OCI-LY1 (cell line): Measurements from ENCODE around the gene NTF3.

Source experiments
- EZH2 ChIP-seq: fragments of 200-600 bp; sonication (generic), shearing (Covaris generic); IDR thresholded peaks from 2 replicates; pipeline ENCODE4 v1.8.0; 2017; ENCODE audit warnings: borderline replicate concordance, mixed run types, mild to moderate bottlenecking, antibody characterized with exemption, low read length, moderate library complexity, mixed read lengths
- TF ChIP-seq, protein P1 (sequence below): fragments of 200-600 bp; sonication (generic), shearing (Covaris generic); IDR thresholded peaks from 2 replicates; pipeline ENCODE4 v1.5.1; 2017; ENCODE audit warnings: mild to moderate bottlenecking, antibody characterized with exemption, low read length, moderate library complexity, mixed read lengths

DNA sequence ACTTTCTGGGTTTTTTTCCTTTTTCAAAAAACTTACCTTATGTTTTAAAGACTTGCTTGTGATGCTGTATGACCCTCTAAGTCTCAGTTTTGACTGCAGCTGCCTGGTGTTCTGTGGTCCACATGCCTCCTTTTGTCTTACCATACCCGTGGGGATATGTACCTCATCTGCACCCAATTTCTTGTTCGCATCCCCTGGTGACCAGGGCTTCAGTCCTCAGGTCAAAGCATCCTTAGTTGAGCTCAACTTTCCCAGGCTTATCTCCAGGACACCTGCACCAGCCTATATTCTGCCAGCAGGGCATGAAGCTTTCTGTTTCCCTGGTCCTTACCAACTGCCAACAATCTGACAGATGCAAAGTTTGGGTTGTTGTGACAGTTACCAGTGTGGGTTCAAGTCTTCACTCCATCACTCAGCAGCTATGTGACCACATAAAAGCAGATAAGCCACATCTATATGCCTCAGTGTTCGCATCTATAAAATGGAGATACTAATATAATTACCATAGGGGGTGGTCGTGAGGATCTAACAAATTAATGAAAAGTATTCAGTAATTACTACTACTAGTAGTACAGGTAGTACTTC is 94.0 kb downstream of the NTF3 start:
- TF ChIP-seq, protein P1, sequence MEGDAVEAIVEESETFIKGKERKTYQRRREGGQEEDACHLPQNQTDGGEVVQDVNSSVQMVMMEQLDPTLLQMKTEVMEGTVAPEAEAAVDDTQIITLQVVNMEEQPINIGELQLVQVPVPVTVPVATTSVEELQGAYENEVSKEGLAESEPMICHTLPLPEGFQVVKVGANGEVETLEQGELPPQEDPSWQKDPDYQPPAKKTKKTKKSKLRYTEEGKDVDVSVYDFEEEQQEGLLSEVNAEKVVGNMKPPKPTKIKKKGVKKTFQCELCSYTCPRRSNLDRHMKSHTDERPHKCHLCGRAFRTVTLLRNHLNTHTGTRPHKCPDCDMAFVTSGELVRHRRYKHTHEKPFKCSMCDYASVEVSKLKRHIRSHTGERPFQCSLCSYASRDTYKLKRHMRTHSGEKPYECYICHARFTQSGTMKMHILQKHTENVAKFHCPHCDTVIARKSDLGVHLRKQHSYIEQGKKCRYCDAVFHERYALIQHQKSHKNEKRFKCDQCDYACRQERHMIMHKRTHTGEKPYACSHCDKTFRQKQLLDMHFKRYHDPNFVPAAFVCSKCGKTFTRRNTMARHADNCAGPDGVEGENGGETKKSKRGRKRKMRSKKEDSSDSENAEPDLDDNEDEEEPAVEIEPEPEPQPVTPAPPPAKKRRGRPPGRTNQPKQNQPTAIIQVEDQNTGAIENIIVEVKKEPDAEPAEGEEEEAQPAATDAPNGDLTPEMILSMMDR, result no peak
- TF ChIP-seq EZH2, result no peak
